GM23248 (cell line): Measurements from ENCODE around the gene NTNG2.

Source experiments
- EZH2 ChIP-seq: fragments of 200-600 bp; sonication (generic); IDR thresholded peaks from 2 replicates; pipeline ENCODE4 v1.6.1; 2018; ENCODE audit warnings: antibody characterized with exemption, mild to moderate bottlenecking; ENCODE audit not compliant: insufficient read depth, poor library complexity, severe bottlenecking
- EZH2phosphoT487 ChIP-seq: fragments of 200-600 bp; sonication (generic); IDR thresholded peaks from 2 replicates; pipeline ENCODE4 v1.6.1; 2018; ENCODE audit warnings: antibody characterized with exemption, moderate library complexity, mild to moderate bottlenecking, low read depth; ENCODE audit not compliant: insufficient read depth

- TF ChIP-seq EZH2phosphoT487: no peak
- no peak for TF ChIP-seq EZH2
Observed at GRCh38 chr9:132197856-132198550, 36.1 kb downstream of the NTNG2 start.
